Activated CD4-positive, alpha-beta T cell treated with anti-CD3 and anti-CD28 coated beads, Interleukin-2, amount 50 U/mL, for 16 hours (primary cell): Measurements from ENCODE around the gene SEC22B.
"Not testable (repeated sequence)": the region's sequence is repeated elsewhere in the genome, so short reads cannot be mapped to it uniquely, and the experiment has no call there.

Experiments used
- DNase-seq: peaks from one replicate; pipeline ENCODE4 v3.0.0-alpha.2; 2020

The SEC22B gene

DNA sequence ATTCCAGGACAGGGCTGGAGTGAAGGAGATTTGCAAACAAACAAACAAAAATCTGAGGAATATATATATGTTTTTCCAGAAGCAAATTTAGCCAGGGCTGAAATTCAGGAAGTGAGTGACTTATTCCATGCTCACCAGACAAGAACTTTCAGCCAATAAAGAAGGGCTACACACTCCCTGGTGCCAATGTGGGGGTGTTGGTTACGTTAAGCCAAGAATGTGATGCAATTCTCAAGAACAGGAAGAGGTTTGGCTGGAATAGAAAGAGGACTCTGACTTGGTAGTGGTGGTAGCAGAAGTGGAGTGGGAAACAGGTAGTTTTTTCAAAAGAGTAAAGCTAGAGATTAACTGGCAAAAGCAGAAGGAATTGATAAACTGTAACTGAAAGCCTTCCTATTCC is 31.7 kb downstream of the SEC22B start:
- not testable (repeated sequence) for DNase-seq

DNA sequence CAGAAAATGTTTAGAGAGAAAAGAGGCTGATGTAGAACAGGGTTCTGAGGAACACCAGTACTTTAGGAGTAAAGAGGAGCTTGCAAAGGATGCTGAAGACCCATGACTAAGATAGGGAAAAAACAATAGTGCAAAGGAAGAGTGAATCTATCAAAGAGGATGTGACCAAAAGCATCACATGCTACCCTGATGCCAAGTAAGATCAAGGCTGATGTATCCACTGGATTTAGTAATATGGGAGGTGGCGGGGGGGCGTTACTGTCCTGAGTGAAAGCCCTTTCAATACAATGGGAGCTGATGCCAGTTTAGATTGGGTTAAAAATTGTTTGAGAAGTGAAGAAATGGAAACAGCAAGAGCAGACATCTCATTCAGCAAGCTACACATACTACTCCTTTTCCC is 32.2 kb downstream of the SEC22B start:
- DNase-seq = peak; percentile 41

DNA sequence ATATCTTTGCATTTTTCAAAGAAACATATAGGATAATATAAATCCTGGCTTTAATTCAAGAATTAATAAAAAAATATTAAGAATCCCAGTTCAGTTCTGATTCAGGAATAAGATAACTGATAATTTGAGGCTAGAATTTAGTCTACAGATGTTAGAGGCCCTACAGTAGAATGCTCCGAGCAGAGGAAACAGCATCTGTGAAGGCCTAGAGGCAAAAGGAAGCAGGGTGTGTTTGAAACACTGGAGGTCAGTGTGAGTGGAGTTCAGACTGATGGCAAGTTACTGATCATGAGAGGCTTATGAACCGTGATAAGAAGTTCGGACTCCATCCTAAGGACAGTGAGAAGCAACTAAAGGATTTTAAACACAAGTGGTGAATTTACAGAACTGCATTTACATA is 33.0 kb downstream of the SEC22B start:
- DNase-seq = peak; percentile 28

DNA sequence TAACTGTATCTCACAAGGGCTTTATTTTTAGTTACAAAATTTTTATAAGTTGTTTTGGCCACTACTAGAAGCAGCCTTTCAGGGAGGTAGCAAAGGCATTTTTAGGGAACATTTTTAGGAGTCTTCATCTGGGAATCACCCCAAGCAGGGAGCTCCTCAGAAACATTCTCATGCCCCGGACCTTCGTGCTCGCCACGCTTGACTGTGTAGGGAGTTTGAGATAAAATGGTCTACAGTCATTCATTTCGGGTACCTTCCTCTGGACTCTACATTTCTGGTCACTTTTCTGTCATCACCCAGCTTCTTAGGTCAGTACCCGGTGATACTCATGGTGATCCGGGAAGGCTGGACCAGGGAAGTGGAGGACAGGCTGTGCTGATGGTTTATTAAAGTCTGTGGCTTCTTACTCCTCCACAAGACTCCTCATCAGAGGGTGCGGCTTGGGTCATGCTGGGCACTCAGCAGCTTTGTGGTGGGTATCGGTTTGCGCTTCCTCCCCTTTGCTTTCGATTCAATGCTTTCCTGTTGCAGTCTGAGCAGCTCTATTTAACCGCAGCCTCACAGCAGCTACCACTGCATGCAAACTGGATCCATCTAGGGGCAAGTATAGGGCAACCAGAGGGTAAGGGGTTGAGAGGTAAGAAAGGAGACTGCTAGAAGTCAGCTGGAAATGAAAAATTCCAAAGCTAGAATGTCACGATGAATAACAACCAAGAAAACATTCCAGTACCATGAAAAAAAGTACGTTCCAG is 33.6 kb downstream of the SEC22B start:
- DNase-seq = peak; percentile 89

DNA sequence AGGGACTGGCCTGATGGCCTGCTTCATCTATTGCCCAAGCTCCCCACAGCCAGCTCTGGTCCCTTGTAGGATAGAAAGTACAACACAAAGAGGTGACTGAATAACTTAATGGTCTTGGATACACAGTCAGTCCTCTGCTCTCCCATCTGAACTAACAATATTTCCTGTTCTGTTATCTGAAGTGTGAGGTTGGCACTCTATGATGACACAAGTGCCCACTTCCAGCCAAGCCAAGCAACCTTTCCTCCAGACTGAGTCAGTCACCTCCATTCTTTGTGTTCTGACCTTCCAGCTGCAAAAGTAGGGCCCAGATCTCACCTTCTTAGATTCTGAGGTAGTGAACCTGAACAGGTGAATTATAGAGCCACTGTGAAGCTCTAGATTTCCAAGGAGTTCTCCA is 34.5 kb downstream of the SEC22B start:
- DNase-seq = not testable (repeated sequence)

DNA sequence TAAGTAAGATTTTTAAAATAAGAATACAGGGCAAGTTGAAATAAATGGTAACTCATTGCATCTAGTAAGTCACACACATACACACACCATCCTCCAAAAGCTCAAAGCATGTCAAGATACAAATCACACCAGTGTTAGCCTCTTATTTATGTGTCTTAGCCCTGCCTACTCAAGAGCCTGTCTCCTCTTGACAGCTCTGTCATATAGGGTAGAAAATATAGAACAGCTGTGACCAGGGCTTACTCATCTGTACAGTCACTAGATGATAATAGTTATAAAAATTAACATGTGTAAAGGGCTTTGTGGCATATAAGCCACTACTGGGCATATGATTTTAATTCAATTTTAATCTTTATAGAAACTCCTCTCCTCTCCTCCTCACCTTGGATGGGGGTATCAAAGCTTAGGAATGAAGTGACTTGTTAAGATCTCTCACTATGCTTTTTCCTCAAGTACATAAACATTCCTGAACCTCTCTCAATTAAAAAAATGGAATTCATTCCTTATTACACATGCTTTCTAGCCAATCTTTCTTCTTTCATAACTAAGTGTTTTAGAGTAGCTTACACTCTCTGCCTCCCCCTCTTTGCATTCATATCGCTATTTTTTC is 35.6 kb downstream of the SEC22B start:
- not testable (repeated sequence) for DNase-seq

DNA sequence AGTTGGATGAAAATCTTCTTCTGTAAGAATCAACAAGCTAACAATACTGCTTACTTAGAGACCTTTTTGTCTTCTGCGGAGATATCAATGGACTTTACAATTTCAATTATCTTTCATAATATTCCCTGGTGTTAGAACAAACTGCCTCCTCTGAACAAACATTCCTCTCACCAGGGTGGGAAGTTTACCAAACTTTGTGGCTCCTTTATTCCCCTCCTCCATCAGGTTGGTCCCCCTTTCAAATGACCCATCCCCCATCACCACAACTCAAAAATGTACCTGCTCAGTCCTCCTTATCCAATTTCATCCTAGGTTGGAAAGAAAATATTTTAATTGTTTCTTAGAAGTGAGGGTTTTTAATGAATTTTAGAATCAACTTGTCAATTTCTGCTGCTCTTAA is 40.2 kb downstream of the SEC22B start:
- not testable (repeated sequence) for DNase-seq

DNA sequence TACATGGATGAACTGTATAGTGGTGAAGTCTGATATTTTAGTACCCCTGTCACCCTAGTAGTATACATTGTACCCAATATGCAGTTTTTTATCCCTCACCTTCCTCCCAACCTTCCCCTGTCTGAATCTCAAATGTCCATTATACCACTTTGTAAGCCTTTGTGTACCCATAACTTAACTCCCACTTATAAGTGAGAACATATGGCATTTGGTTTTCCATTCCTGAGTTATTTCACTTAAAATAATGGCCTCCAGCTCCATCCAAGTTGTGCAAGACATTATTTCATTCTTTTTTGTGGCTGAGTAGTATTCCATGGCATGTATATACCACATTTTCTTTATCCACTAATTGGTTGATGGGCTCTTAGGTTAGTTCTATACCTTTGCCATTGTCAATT is 42.4 kb downstream of the SEC22B start:
- DNase-seq = not testable (repeated sequence)

DNA sequence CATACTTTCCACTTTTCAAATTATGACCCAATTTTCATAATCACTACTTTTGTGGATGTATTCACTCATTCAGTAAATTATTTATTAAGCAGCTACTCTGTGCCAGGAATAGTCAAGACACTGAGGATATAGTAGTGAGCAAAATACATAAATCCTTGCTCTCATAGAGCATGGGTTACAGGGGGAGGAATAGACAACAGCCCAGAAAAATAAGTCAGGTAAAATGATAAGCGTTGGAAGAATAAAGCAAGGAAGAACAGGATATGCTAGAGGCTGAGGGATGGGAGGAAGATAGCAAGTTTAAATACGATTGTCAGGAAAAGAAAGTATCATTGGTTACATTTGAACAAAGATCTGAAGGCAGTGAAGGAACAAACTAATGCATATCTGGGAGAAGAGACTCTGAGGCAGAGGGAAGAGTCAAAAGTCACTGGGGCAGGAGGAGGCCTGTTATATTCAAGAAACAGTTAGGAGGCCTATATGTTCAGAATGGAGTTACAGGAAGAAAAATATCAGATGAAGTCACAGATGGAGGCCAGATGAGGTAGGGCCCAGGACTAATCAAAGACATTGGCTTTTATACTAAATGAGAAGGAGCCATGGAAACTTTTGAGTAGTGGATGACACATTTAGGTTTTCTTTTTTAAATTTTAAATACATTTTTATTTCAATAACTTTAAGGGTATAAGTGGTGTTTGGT is 42.9 kb downstream of the SEC22B start:
- no peak for DNase-seq

DNA sequence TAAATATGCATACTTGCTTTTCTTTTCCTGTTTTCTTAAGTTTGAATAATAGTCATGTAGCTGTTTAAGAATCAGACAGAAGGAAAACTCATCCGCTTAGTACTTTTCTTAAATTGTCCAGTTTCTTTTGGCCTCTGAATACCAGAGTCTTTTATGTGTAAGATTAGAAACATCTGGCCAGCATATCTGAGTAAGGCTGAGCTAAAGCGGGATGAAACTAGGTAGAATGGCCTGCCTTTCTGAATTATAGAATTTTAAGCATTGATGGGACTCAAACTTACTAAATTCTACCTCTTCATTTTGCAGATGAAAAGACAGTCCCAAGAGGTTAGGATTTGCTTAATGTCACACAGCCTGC is 43.9 kb downstream of the SEC22B start:
- DNase-seq = not testable (repeated sequence)

DNA sequence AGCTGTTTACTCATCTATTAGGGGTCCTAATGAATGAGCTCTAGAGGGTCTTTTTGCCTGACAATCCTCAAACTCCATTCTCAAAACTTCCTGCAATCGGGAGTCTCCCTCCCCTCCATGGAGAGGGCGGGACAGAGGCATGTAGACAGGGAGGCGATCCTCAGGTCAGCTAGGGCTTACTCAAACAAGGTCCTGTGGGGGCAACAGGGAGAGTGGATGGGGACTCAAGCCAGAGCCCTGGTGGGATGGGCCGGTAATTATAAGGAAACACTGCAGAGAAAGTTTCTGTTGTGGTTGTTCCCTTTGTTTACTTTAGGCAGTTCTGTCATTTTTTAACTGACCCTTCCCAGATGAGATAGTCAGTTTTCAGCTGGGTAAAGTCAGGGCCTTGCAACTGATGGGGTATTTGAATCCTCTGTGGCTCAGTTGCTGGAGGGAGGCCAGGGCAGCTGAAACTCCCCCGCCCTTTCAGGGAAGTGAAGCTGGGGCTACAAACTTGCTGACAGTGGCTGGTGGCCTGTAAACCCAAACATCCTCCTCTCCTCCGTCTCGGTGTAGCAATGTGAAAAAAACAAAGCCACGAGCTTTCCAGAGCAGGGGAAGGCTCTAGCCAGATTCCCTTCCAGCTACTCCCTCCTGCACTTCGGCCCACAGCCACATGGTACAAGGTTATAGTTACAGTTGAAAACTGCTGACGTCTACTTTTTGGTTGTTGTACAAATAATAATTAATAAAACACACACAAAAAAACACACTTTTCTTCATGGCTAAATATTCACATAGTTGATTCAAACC is 44.5 kb downstream of the SEC22B start:
- not testable (repeated sequence) for DNase-seq

DNA sequence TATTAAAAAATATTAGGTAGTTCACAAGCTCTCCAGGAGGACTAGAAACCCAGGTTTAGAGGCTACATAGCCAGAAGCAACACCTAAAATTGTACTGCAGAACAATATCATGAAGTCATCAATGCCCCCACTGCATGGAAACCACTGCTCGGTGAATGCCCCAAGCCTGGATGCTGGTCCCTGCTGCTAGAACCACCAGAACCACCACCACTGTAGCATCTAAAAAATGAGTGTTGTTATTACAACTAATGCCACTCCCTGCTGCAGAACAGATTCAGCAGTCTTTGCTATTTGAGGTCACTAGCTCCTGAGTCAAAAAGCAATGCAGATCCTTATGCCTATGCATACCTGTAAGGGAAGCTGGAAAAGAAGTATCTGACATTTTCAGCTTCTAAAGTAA is 48.4 kb downstream of the SEC22B start:
- not testable (repeated sequence) for DNase-seq

DNA sequence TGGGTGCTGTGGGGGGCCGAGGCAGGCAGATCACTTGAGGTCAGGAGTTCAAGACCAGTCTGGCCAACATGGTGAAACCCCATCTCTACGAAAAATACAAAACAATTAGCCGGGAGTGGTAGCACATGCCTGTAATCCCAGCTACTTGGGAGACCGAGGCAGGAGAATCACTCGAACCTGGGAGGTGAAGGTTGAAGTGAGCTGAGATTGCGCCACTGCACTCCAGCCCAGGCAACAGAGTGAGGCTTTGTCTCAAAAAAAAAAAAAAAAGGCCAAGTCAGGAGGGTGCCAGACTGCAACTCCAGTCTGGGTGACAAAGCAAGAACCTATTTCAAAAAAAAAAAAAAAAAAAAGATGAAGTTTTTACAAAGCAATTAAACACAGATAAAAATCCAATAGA is 50.1 kb downstream of the SEC22B start:
- DNase-seq = not testable (repeated sequence)

DNA sequence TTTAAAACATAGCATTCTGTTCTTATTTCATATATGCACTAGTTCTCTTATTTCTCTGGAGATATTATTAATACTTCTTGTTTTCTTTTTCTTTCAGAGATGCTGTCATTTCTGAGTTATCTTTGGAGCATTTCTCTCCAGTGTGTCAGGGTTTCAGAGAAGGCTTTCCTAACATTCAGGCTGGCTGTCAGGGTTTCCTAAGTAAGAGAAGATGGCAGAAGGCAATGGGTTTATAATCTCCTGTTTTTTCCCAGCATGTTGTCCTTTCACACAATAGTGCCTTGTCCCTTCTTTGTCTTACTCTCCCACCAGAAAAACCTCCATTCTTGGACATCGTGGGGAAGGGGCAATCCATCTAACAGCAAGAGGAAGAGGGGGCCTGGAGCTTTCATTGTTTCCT is 51.7 kb downstream of the SEC22B start:
- not testable (repeated sequence) for DNase-seq

DNA sequence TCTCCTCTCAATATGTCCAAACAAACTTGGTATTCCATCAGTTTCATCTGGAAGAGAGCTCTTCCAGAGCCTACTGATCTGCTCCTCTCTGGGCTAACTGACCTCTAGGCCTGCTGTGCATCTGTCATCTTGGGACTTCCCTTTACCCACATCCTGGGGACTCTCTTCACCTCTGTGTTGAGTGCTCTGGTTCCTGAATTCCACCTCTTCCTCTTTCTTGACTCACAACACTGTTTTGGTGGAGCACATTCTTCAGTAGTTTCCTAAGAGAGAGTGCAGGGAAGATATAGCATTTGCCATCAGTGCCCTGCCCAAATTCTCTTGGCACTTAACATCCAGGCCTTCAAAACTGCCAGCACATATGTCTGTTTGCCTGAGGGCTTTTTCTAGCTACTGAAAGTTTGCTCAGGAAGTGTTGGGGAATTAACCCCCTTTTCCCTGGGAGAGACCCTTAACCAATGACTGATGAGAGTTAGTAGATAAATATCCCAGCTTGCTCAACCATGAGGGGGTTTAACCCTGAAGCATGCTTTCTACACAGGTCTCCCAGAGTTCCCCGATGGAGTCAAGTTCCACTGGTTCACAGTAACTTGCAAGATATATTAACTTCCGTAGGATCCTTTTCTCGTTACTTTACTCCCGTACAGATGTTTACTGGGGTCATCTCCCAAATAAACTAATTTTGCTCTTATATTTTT is 52.4 kb downstream of the SEC22B start:
- not testable (repeated sequence) for DNase-seq

DNA sequence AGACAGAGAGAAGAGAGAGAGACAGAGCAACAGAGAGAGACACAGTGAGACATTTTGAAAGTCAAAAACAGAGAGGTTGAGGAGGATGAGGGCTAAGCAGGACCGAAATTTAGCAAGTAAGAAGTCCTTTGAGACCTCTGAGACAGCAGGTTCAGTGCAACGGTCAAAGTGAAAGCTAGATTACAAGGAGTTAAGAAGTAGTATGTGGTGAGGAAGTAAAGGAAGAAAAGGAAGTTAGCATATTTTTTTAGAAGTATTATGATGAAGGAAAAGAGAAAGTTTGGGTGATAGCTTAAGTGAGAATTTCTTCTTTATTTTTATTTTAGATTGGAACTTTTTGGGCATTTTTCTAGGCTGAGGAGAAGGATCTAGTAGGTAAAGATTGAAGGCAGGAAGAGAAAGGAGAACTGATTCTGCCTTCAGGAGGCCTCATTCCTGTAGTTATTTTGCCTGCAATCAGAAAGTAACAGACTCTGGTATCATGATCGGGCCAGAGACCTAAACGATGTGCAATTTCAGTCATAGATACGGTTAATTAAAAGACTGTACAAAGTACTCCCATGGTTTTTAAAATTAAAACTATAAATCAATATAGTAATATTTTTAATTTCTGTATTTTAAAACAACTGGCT is 53.9 kb downstream of the SEC22B start:
- DNase-seq = not testable (repeated sequence)

DNA sequence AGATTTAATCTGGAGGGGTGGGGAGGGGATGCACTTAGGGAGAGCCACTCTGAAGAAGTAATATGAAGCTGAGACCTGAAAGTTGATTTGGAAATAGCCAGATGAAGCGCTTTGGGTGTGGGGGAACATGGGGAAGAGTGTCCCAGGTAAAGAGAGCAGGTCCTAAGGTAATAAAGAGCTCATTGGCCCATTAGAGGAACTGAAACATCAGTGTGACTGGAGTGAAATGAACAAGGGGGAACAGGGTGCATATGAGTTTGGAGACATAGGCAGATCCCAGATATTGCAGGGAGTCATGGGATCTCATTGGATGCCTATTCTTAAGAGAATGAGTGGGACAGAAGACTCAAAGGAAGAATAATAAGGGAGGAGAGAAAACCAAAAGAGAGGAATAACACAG is 54.5 kb downstream of the SEC22B start:
- DNase-seq = not testable (repeated sequence)

DNA sequence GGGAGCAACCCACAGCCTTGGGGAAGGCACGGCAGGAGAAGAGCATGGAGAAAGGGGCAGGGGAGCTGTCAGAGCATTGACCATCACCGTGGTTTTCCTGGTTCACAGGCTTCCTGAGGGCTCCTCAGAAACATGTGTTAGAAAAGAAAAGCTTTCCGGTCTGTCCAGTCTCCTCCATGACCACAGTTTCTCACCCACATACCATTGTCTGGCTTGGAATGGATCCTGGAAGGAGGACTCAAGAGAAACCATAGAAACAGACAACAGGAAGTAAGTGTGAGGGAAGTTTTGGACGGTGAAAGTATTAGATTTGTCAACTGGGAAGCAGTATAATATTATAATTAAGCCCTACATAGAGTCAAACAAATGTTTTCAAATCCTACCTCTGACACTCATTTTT is 55.8 kb downstream of the SEC22B start:
- DNase-seq = not testable (repeated sequence)

DNA sequence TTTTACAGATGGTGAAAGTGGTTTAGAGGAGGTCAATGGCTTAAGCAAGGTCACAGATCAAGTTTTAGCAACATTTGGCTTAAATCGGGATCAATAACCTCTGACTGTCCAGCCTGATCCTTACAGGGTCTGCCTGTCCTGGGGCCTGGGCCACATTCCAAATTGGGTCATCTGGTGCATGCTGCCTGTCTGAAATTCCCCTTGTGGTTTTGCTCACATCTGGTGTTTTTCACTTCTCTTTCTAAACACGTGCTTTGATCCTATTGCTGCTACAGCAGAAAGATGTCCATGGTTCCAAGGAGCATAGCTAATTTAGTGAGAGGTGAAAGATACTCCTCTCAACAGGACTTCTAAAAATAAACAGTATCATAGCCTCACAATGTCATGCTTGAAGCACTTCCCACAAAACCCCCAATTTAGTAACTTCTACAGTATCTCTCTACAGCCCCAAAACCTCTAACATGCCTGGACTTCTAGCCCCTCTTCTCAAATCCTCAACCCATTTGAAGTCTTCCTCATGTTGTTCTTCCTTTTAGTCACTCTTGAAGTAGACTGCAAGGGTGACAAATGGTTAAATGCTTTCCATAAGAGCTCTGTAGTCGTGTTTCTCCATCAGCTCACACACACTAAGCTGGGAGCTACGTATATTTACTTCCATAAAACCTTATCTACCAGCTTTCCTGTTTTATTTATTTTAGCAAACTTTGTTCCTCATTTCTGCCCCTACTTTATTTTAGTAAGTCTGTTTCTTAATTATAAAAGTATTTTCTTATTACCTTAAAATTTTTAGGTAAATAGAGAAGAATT is 58.7 kb downstream of the SEC22B start:
- DNase-seq = not testable (repeated sequence)

DNA sequence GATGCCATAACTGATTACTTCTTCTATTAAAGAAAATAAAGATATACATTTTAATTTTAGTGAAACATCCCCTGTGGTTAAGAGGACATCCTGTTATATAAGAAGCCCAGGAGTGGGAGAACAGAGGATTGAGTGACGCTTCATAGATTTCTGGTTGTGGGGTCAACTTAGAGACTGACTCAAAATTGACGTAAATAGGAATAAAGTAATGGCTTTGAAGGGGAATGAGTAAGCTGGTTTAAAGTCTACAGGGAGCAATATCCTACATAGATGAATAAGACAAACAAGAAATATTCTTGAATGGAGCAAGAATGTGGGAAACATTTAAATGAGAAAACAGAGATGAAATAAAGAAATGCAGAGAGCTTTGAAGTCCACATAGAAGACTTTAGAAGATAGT is 60.2 kb downstream of the SEC22B start:
- not testable (repeated sequence) for DNase-seq

DNA sequence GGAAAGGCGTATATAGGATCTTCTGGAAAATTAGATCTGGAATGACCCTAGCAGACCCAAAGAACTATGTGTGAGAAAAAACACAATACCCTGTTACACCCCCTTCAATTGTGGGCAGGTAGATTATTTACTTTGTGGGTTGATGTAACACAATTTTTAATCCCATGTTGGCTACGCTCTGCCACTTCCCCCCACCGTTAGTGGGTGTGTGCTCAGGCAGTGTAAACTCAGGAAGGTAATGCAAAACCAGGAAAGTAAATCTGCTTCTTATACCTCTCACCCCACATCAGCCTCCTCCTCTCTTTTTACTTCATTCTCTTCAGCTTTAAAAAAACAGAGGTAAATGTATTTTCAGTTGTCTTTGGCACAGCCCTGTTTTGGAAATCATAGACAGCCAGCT is 63.2 kb downstream of the SEC22B start:
- DNase-seq = not testable (repeated sequence)
